ENCODE results near the gene TMC3. TPM values are rescaled to one million over a fixed set of nuclear protein-coding genes. Genes with fewer than 3 reads are reported as not detected.

The TMC3 gene
- total and polyA plus RNA-seq, 2 experiments from 2014 or later: not detected

GRCh38 chr15:81362790-81363189, 11.2 kb downstream of the TMC3 start:
- H2AFZ ChIP-seq: no peak overlapping the region
- H4K20me1 ChIP-seq (ENCODE audit: insufficient read depth): no peaks in the 10 kb centered on the region
- 44 to 47% methylated on average over 11 of the region's 11 CpGs for WGBS, 2 experiments (ENCODE audit: low coverage in 1 of 2, low lambda C conversion rate in 2 of 2, missing lambda C conversion rate in 2 of 2)
- no peak overlapping the region for H3K9ac ChIP-seq
- in situ Hi-C loops (cut with MboI): no loop called here
- H3K9me3 ChIP-seq (ENCODE audit: low read depth): no peaks in the 10 kb centered on the region
- no peaks in the 10 kb centered on the region for H3F3A ChIP-seq (ENCODE audit: insufficient read depth)
- no peaks in the 10 kb centered on the region for H3K27me3 ChIP-seq (replicated peaks; ENCODE audit: insufficient read depth)
- no peak overlapping the region for H3K27ac ChIP-seq
- H3K4me2 ChIP-seq (ENCODE audit: unreplicated experiment): no peak overlapping the region
- H3K4me3 ChIP-seq: no peak overlapping the region
- no peaks in the 10 kb centered on the region for H3K4me1 ChIP-seq (ENCODE audit: insufficient read depth)
- H3K79me2 ChIP-seq (ENCODE audit: insufficient read depth): no peaks in the 10 kb centered on the region
- TF ChIP-seq EZH2phosphoT487 (IDR thresholded peaks at IDR 0.05; ENCODE audit: insufficient read depth, low read depth) (no peak), EZH2 (IDR thresholded peaks at IDR 0.05; ENCODE audit: insufficient read depth, poor library complexity, severe bottlenecking) (no peak)
- DNase-seq: peak; percentile 10
- H3K36me3 ChIP-seq (ENCODE audit: low read depth): no peaks in the 10 kb centered on the region
- H3K9me2 ChIP-seq (ENCODE audit: insufficient read depth): no peaks in the 10 kb centered on the region

GRCh38 chr15:81361891-81362290, 12.1 kb downstream of the TMC3 start:
- no peaks in the 10 kb centered on the region for H4K20me1 ChIP-seq (ENCODE audit: insufficient read depth)
- H3F3A ChIP-seq (ENCODE audit: insufficient read depth): no peaks in the 10 kb centered on the region
- WGBS, 2 experiments (ENCODE audit: low coverage in 1 of 2, low lambda C conversion rate in 2 of 2, missing lambda C conversion rate in 2 of 2): 83 to 86% methylated on average over 7 of the region's 7 CpGs
- no peaks in the 10 kb centered on the region for H3K79me2 ChIP-seq (ENCODE audit: insufficient read depth)
- no peak overlapping the region for H2AFZ ChIP-seq
- H3K36me3 ChIP-seq (ENCODE audit: low read depth): no peaks in the 10 kb centered on the region
- no peaks in the 10 kb centered on the region for H3K9me3 ChIP-seq (ENCODE audit: low read depth)
- no peaks in the 10 kb centered on the region for H3K4me1 ChIP-seq (ENCODE audit: insufficient read depth)
- H3K27me3 ChIP-seq (replicated peaks; ENCODE audit: insufficient read depth): no peaks in the 10 kb centered on the region
- in situ Hi-C loops (cut with MboI): no loop called here
- H3K27ac ChIP-seq: no peak overlapping the region
- H3K4me3 ChIP-seq: no peak overlapping the region
- no peak for DNase-seq
- H3K9ac ChIP-seq: no peak overlapping the region
- H3K4me2 ChIP-seq (ENCODE audit: unreplicated experiment): no peak overlapping the region
- H3K9me2 ChIP-seq (ENCODE audit: insufficient read depth): no peaks in the 10 kb centered on the region
- TF ChIP-seq EZH2 (IDR thresholded peaks at IDR 0.05; ENCODE audit: insufficient read depth, poor library complexity, severe bottlenecking) (no peak), EZH2phosphoT487 (IDR thresholded peaks at IDR 0.05; ENCODE audit: insufficient read depth, low read depth) (no peak)

- WGBS, 2 experiments (ENCODE audit: low coverage in 1 of 2, low lambda C conversion rate in 2 of 2, missing lambda C conversion rate in 2 of 2): 58 to 71% methylated on average over 5 of the region's 5 CpGs
- Histone ChIP-seq H3K27me3 (replicated peaks; ENCODE audit: insufficient read depth) (no peaks in the 10 kb centered on the region), H3K9me2 (ENCODE audit: insufficient read depth) (no peaks in the 10 kb centered on the region), H3K36me3 (ENCODE audit: low read depth) (no peaks in the 10 kb centered on the region), H3K9ac (no peak overlapping the region), H3K79me2 (ENCODE audit: insufficient read depth) (no peaks in the 10 kb centered on the region), H3K27ac (no peak overlapping the region), H3K4me3 (no peak overlapping the region), H3K9me3 (ENCODE audit: low read depth) (no peaks in the 10 kb centered on the region), H3F3A (ENCODE audit: insufficient read depth) (no peaks in the 10 kb centered on the region), H4K20me1 (ENCODE audit: insufficient read depth) (no peaks in the 10 kb centered on the region), H2AFZ (no peak overlapping the region), H3K4me2 (ENCODE audit: unreplicated experiment) (no peak overlapping the region), H3K4me1 (ENCODE audit: insufficient read depth) (no peaks in the 10 kb centered on the region)
- TF ChIP-seq EZH2 (IDR thresholded peaks at IDR 0.05; ENCODE audit: insufficient read depth, poor library complexity, severe bottlenecking) (no peak), EZH2phosphoT487 (IDR thresholded peaks at IDR 0.05; ENCODE audit: insufficient read depth, low read depth) (no peak)
- no peak for DNase-seq
- in situ Hi-C loops (cut with MboI): no loop called here
Measured at GRCh38 chr15:81360491-81360890, 13.5 kb downstream of the TMC3 start.

- Histone ChIP-seq H3K4me2 (ENCODE audit: unreplicated experiment) (no peak overlapping the region), H4K20me1 (ENCODE audit: insufficient read depth) (no peaks in the 10 kb centered on the region), H3K36me3 (ENCODE audit: low read depth) (no peaks in the 10 kb centered on the region), H3K79me2 (ENCODE audit: insufficient read depth) (no peaks in the 10 kb centered on the region), H3K9me2 (ENCODE audit: insufficient read depth) (no peaks in the 10 kb centered on the region), H3K4me1 (ENCODE audit: insufficient read depth) (no peaks in the 10 kb centered on the region), H3K27ac (no peak overlapping the region), H3K27me3 (replicated peaks; ENCODE audit: insufficient read depth) (no peaks in the 10 kb centered on the region), H2AFZ (no peak overlapping the region), H3K9ac (no peak overlapping the region), H3K9me3 (ENCODE audit: low read depth) (no peaks in the 10 kb centered on the region), H3F3A (ENCODE audit: insufficient read depth) (no peaks in the 10 kb centered on the region), H3K4me3 (no peak overlapping the region)
- DNase-seq: no peak
- in situ Hi-C loops (cut with MboI): no loop called here
- 62 to 70% methylated on average over 6 of the region's 6 CpGs for WGBS, 2 experiments (ENCODE audit: low coverage in 1 of 2, low lambda C conversion rate in 2 of 2, missing lambda C conversion rate in 2 of 2)
- no peak for TF ChIP-seq EZH2 (IDR thresholded peaks at IDR 0.05; ENCODE audit: insufficient read depth, poor library complexity, severe bottlenecking)
Measured at GRCh38 chr15:81358248-81358647, 15.8 kb downstream of the TMC3 start.

- 47 to 50% methylated on average over 6 of the region's 6 CpGs for WGBS, 2 experiments (ENCODE audit: low coverage in 1 of 2, low lambda C conversion rate in 2 of 2, missing lambda C conversion rate in 2 of 2)
- no peaks in the 10 kb centered on the region for H3F3A ChIP-seq (ENCODE audit: insufficient read depth)
- no peaks in the 10 kb centered on the region for H3K27me3 ChIP-seq (replicated peaks; ENCODE audit: insufficient read depth)
- H3K9me3 ChIP-seq (ENCODE audit: low read depth): no peaks in the 10 kb centered on the region
- H3K4me2 ChIP-seq (ENCODE audit: unreplicated experiment): no peak overlapping the region
- DNase-seq: peak; percentile 19
- no peak overlapping the region for H3K4me3 ChIP-seq
- no peaks in the 10 kb centered on the region for H3K79me2 ChIP-seq (ENCODE audit: insufficient read depth)
- no peaks in the 10 kb centered on the region for H3K9me2 ChIP-seq (ENCODE audit: insufficient read depth)
- no peak overlapping the region for H2AFZ ChIP-seq
- H3K4me1 ChIP-seq (ENCODE audit: insufficient read depth): no peaks in the 10 kb centered on the region
- H3K27ac ChIP-seq: no peak overlapping the region
- H4K20me1 ChIP-seq (ENCODE audit: insufficient read depth): no peaks in the 10 kb centered on the region
- no peaks in the 10 kb centered on the region for H3K36me3 ChIP-seq (ENCODE audit: low read depth)
- no peak overlapping the region for H3K9ac ChIP-seq
- in situ Hi-C loops (cut with MboI): no loop called here
- TF ChIP-seq EZH2 (IDR thresholded peaks at IDR 0.05; ENCODE audit: insufficient read depth, poor library complexity, severe bottlenecking) (no peak), EZH2phosphoT487 (IDR thresholded peaks at IDR 0.05; ENCODE audit: insufficient read depth, low read depth) (no peak)
Measured at GRCh38 chr15:81357180-81357686, 16.8 kb downstream of the TMC3 start.
